ENCODE measurements around the gene SYVN1.
"Not testable (repeated sequence)": the region's sequence is repeated elsewhere in the genome, so short reads cannot be mapped to it uniquely, and the experiment has no call there.

SYVN1 gene

GRCh38 chr11:65134240-65134951 lies at the start of gene SYVN1:
Gene SYVN1, minus strand, starts transcription at chr11:65134519. Its CDS starts 918 bp downstream, at chr11:65133601.
- DNase-seq = peak; percentile 93

GRCh38 chr11:65183201-65183891 lies 49.0 kb upstream of the SYVN1 start:
- DNase-seq = peak; percentile 39

- DNase-seq = peak; percentile 62
These were observed 48.2 kb upstream of the SYVN1 start for GRCh38 chr11:65182258-65183170.

- DNase-seq = peak; percentile 76
These were observed 47.4 kb upstream of the SYVN1 start, which contains the start of gene CAPN1 for GRCh38 chr11:65181569-65182257. Gene CAPN1, plus strand, starts transcription at chr11:65181928. Its CDS starts 774 bp downstream, at chr11:65182702.

- DNase-seq = peak; percentile 63
These were observed 46.7 kb upstream of the SYVN1 start for GRCh38 chr11:65180877-65181568.

GRCh38 chr11:65174571-65175010 lies 40.3 kb upstream of the SYVN1 start:
- not testable (repeated sequence) for DNase-seq

GRCh38 chr11:65172600-65172999 lies 38.3 kb upstream of the SYVN1 start:
- DNase-seq = no peak

GRCh38 chr11:65170058-65170534 lies 35.8 kb upstream of the SYVN1 start, which contains the start of gene SPDYC:
Gene SPDYC, plus strand, starts transcription at chr11:65170233. Its CDS starts 1,125 bp downstream, at chr11:65171358.
- DNase-seq = no peak

- DNase-seq = no peak
These were observed 34.9 kb upstream of the SYVN1 start for GRCh38 chr11:65169164-65169641.

- no peak for DNase-seq
These were observed 33.3 kb upstream of the SYVN1 start for GRCh38 chr11:65167656-65168055.

GRCh38 chr11:65166893-65167292 lies 32.6 kb upstream of the SYVN1 start:
- no peak for DNase-seq

GRCh38 chr11:65165410-65166317 lies 31.3 kb upstream of the SYVN1 start:
- DNase-seq = no peak

GRCh38 chr11:65163684-65164083 lies 29.4 kb upstream of the SYVN1 start:
- DNase-seq = no peak

- no peak for DNase-seq
These were observed 26.3 kb upstream of the SYVN1 start for GRCh38 chr11:65160643-65161042.

- DNase-seq = no peak
These were observed 24.7 kb upstream of the SYVN1 start for GRCh38 chr11:65159012-65159411.

- no peak for DNase-seq
These were observed 23.0 kb upstream of the SYVN1 start for GRCh38 chr11:65157336-65157735.

- no peak for DNase-seq
These were observed 22.6 kb upstream of the SYVN1 start for GRCh38 chr11:65156926-65157325.

- no peak for DNase-seq
These were observed 21.9 kb upstream of the SYVN1 start for GRCh38 chr11:65156256-65156655.

GRCh38 chr11:65152122-65152521 lies 17.8 kb upstream of the SYVN1 start:
- DNase-seq = no peak

GRCh38 chr11:65151331-65151899 lies 17.1 kb upstream of the SYVN1 start:
- no peak for DNase-seq
